Measurements from ENCODE around the gene MLXIPL.
"Not testable (repeated sequence)": the region's sequence is repeated elsewhere in the genome, so short reads cannot be mapped to it uniquely, and the experiment has no call there.

The MLXIPL gene

DNA sequence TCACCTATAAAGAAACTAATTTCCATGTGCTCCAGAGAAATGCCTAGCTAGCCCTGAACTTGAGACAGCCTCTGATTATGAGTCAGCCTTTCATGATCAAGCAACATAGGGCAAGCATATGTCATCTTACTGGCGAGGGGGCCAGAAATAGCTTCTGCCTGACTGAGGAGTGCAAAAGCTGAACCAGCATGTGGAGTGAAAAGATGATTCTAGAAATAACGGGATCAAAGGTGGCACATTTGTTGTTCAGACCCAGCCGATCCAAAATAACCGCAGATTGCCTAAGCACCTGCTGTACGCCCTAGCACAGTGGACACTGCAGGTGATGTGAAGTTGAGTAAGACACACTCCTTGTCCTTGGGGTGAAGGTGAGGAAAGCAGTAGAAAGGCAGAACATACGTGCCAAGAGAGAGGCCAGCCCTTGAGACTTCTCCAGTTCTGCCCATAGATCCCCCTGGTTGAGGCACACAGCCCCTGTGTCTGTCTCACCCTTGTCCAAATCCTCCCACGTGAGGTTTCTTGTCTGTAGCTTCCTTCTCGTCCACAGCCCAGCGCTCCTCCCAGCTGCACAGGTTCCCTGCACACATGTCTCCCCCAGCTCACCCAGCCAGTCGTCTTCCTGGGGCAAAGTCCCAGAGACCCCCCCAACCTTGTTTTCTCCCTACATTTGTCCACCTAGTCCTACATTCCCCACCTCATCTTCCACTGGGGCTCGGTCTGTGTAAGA lies 64.0 kb downstream of the MLXIPL start:
- in situ Hi-C loops (cut with MboI; ENCODE audit: low pct_unique_long_range_greater_than_20kb, low sequenced_read_pairs): no loop called here
- no peak for DNase-seq

DNA sequence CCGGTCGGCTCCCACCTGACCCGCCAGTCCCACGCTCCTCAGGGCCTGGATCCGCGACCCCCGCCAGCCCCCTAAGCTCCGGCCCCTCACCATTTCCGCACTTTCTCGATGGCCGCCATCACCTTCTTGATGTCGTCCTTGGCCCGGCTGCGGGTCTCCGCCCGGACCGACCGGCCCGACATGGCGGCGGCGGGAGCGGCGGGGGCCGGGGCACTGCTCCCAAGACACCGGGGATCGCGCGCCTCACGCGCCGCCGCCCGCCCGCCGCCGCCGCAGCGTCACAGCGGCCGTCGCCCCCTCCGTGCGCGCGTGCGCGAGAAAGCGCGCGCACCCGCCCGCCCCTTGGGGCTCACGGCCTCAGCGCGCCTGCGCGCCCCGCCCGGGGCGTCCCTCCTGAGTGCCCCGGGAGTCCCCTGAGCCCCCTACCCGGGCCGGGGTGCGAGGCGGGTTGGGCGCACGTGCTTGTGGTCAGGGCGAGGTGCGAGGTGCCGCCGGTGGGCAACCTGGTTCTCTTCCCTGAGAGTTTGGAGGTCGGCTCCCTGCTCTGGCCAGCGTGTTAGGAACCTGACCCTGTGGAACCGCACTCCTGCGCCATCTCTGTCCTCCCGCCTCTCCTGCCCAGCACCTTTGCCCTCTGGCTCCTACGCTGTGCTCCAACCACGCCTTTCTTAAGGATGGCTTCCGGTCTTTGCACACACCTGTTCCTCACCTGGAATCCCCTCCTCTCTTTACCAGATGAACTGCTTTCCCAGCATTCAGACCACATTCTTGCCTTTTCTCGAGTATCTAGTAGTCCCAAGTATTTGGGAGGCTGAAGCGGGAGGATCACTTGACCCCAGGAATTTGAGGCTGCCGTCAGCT lies 66.7 kb downstream of the MLXIPL start, which contains the start of gene BCL7B:
BCL7B (minus strand) TSS at position 294 of the 861 bp plus-strand sequence; CDS start at position 182, 112 bp downstream.
- in situ Hi-C loops (cut with MboI; ENCODE audit: low pct_unique_long_range_greater_than_20kb, low sequenced_read_pairs): no loop called here
- peak; percentile 54 for DNase-seq

DNA sequence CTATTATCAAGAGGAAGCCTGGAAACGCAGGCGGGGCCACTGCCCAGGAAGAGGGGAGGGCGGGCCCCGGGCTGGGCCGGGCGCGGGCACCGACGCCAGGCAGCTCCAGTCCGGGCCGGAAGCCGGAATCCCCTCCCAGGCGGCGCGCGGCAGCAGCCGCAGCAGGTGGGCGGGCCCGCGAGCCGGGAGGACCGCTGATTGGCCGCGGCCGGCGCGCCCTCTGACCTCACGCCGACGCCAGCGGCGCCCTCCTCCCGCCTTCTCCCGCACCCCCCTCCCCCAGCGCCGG lies 67.3 kb downstream of the MLXIPL start:
- peak; percentile 94 for DNase-seq
- in situ Hi-C loops (cut with MboI; ENCODE audit: low pct_unique_long_range_greater_than_20kb, low sequenced_read_pairs): no loop called here

- in situ Hi-C loops (cut with MboI; ENCODE audit: low pct_unique_long_range_greater_than_20kb, low sequenced_read_pairs): no loop called here
- DNase-seq: no peak
These were observed 67.9 kb downstream of the MLXIPL start for GRCh38 chr7:73556208-73557107.

GRCh38 chr7:73555411-73555982 lies 68.8 kb downstream of the MLXIPL start:
- DNase-seq: no peak
- in situ Hi-C loops (cut with MboI; ENCODE audit: low pct_unique_long_range_greater_than_20kb, low sequenced_read_pairs): no loop called here

GRCh38 chr7:73550093-73550492 lies 74.2 kb downstream of the MLXIPL start:
- DNase-seq; in situ Hi-C loops (cut with MboI; ENCODE audit: low pct_unique_long_range_greater_than_20kb, low sequenced_read_pairs): not testable (repeated sequence)

- DNase-seq: no peak
- in situ Hi-C loops (cut with MboI; ENCODE audit: low pct_unique_long_range_greater_than_20kb, low sequenced_read_pairs): no loop called here
These were observed 75.1 kb downstream of the MLXIPL start for GRCh38 chr7:73549176-73549575.

- DNase-seq: no peak
- in situ Hi-C loops (cut with MboI; ENCODE audit: low pct_unique_long_range_greater_than_20kb, low sequenced_read_pairs): no loop called here
These were observed 76.5 kb downstream of the MLXIPL start for GRCh38 chr7:73547841-73548240.

GRCh38 chr7:73544678-73545077 lies 79.6 kb downstream of the MLXIPL start:
- in situ Hi-C loops (cut with MboI; ENCODE audit: low pct_unique_long_range_greater_than_20kb, low sequenced_read_pairs): no loop called here
- DNase-seq: no peak
